IMR-90 (cell line): ENCODE results near the gene MRPL43. TPM values are rescaled to one million over a fixed set of nuclear protein-coding genes. Genes with fewer than 3 reads are reported as not detected.

ENCODE experiments used
- ATAC-seq: fragments of 200-7000 bp; cut with Tn5 transposase; 2 replicates; pipeline ENCODE4 v1.9.1; 2020; ENCODE audit warnings: low read depth, mild to moderate bottlenecking, moderate library complexity
- BruUV-seq: library from RNA; stranded (reverse); fragments of 400-500 nt; replicated peaks from 2 replicates; lab custom pipeline; 2021; lab: Mats Ljungman, UMichigan
- CTCF ChIA-PET: fragments of 300-600 bp; formaldehyde crosslinking; extraction: SDS; loops from one replicate; lab custom pipeline; 2021; ENCODE audit warnings: antibody characterized with exemption; lab: Yijun Ruan, JAX
- POLR2A ChIA-PET: fragments of 300-600 bp; sonication (Branson Sonifier 250); formaldehyde crosslinking; loops from one replicate; lab custom pipeline; 2022; ENCODE audit warnings: antibody characterized with exemption; ENCODE audit not compliant: unreplicated experiment; lab: Charles Lee
- DNase-seq: peaks from one replicate; pipeline ENCODE4 v3.0.0; 2013
- H2AFZ ChIP-seq: replicated peaks from 2 replicates; pipeline ENCODE3; 2013; ENCODE audit warnings: low read length, mild to moderate bottlenecking; ENCODE audit not compliant: poor library complexity
- H2AK5ac ChIP-seq: 2 replicates; pipeline ENCODE4 v1.6.1; 2013; ENCODE audit warnings: low read depth, low read length, inconsistent platforms
- H2AK9ac ChIP-seq: replicated peaks from 2 replicates; pipeline ENCODE3; 2013; ENCODE audit warnings: mild to moderate bottlenecking, low read depth, low read length, moderate library complexity; ENCODE audit not compliant: poor library complexity
- H2BK120ac ChIP-seq: 2 replicates; pipeline ENCODE4 v1.6.1; 2013; ENCODE audit warnings: low read depth, low read length, inconsistent platforms
- H2BK15ac ChIP-seq: 3 replicates; pipeline ENCODE4 v1.6.1; 2013; ENCODE audit warnings: low read depth, low read length, inconsistent platforms
- H2BK20ac ChIP-seq: 2 replicates; pipeline ENCODE4 v1.6.1; 2013; ENCODE audit warnings: low read depth, mild to moderate bottlenecking, inconsistent platforms, low read length, moderate library complexity
- H2BK5ac ChIP-seq: 2 replicates; pipeline ENCODE4 v1.6.1; 2013; ENCODE audit warnings: mild to moderate bottlenecking, low read depth, low read length, inconsistent platforms; ENCODE audit not compliant: poor library complexity, severe bottlenecking
- H3K14ac ChIP-seq: replicated peaks from 2 replicates; pipeline ENCODE4 v1.6.1; 2013; ENCODE audit warnings: low read depth, low read length, inconsistent platforms
- H3K18ac ChIP-seq: 2 replicates; pipeline ENCODE4 v1.6.1; 2013; ENCODE audit warnings: low read depth, low read length, control low read depth
- H3K23ac ChIP-seq: 2 replicates; pipeline ENCODE4 v1.6.1; 2013; ENCODE audit warnings: low read depth, low read length, inconsistent platforms
- H3K27ac ChIP-seq: 2 replicates; pipeline ENCODE4 v1.5.1; 2013; ENCODE audit warnings: mild to moderate bottlenecking, control low read depth, low read length; ENCODE audit not compliant: insufficient read depth
- H3K27me3 ChIP-seq: 2 replicates; pipeline ENCODE4 v1.6.1; 2013; ENCODE audit warnings: low read length; ENCODE audit not compliant: control insufficient read depth, insufficient read depth
- H3K36me3 ChIP-seq: 2 replicates; pipeline ENCODE4 v1.6.1; 2013; ENCODE audit warnings: low read length, mixed read lengths; ENCODE audit not compliant: control insufficient read depth, insufficient read depth
- H3K4ac ChIP-seq: 2 replicates; pipeline ENCODE4 v1.6.1; 2013; ENCODE audit warnings: low read depth, low read length, inconsistent platforms
- H3K4me1 ChIP-seq: 2 replicates; pipeline ENCODE4 v1.6.1; 2013; ENCODE audit warnings: low read length, mixed read lengths; ENCODE audit not compliant: control insufficient read depth, insufficient read depth
- H3K4me2 ChIP-seq: 2 replicates; pipeline ENCODE4 v1.6.1; 2013; ENCODE audit warnings: low read depth, mild to moderate bottlenecking, control low read depth, low read length, moderate library complexity
- H3K4me3 ChIP-seq: 2 replicates; pipeline ENCODE4 v1.5.1; 2013; ENCODE audit warnings: low read depth, mild to moderate bottlenecking, control low read depth, low read length, moderate library complexity; ENCODE audit not compliant: insufficient read depth
- H3K56ac ChIP-seq: 2 replicates; pipeline ENCODE4 v1.6.1; 2013; ENCODE audit warnings: low read length, inconsistent platforms; ENCODE audit not compliant: insufficient read depth; ENCODE audit errors: extremely low read depth
- H3K79me1 ChIP-seq, 2 experiments: 2 replicates each; pipeline ENCODE4 v1.6.1; 2013; ENCODE audit warnings: low read length in 2 of 2, inconsistent platforms in 1 of 2, low read depth in 1 of 2
- H3K9ac ChIP-seq: 2 replicates; pipeline ENCODE4 v1.6.1; 2013; ENCODE audit warnings: low read depth, low read length, control low read depth
- H3K9me1 ChIP-seq: 2 replicates; pipeline ENCODE4 v1.6.1; 2013; ENCODE audit warnings: low read length, inconsistent platforms; ENCODE audit not compliant: insufficient read depth
- H3K9me3 ChIP-seq: 2 replicates; pipeline ENCODE4 v1.6.1; 2013; ENCODE audit warnings: low read length; ENCODE audit not compliant: control insufficient read depth, insufficient read depth
- H4K20me1 ChIP-seq: 2 replicates; pipeline ENCODE4 v1.6.1; 2013; ENCODE audit warnings: low read length, inconsistent platforms; ENCODE audit not compliant: insufficient read depth
- H4K5ac ChIP-seq: 2 replicates; pipeline ENCODE4 v1.6.1; 2013; ENCODE audit warnings: mild to moderate bottlenecking, low read depth, low read length, control low read depth
- H4K8ac ChIP-seq, 2 experiments: 2 replicates each; pipeline ENCODE4 v1.6.1; 2013; ENCODE audit warnings: low read depth in 2 of 2, low read length in 2 of 2, control low read depth in 1 of 2, inconsistent platforms in 1 of 2
- H4K91ac ChIP-seq: 2 replicates; pipeline ENCODE4 v1.6.1; 2013; ENCODE audit warnings: low read depth, low read length, inconsistent platforms; ENCODE audit not compliant: insufficient read depth
- BHLHE40 ChIP-seq: fragments of 150-350 bp; IDR thresholded peaks from 2 replicates; pipeline ENCODE4 v1.6.1; 2016; ENCODE audit warnings: mild to moderate bottlenecking, low read depth, low read length
- CEBPB ChIP-seq: IDR thresholded peaks from 2 replicates; pipeline ENCODE4 v1.6.1; 2012; ENCODE audit warnings: low read depth, low read length, improper control_type of control experiment
- CHD1 ChIP-seq: IDR thresholded peaks from 2 replicates; pipeline ENCODE4 v1.6.1; 2012; ENCODE audit warnings: low read depth, low read length, improper control_type of control experiment
- ELK1 ChIP-seq: fragments of 150-350 bp; IDR thresholded peaks from 2 replicates; pipeline ENCODE4 v1.6.1; 2016; ENCODE audit warnings: low read depth, mild to moderate bottlenecking, low read length, moderate library complexity, borderline replicate concordance
- NFE2L2 ChIP-seq: fragments of 150-350 bp; IDR thresholded peaks from 2 replicates; pipeline ENCODE4 v1.6.1; 2016; ENCODE audit warnings: low read depth, mild to moderate bottlenecking, low read length
- POLR2A ChIP-seq: IDR thresholded peaks from 2 replicates; pipeline ENCODE4 v1.6.1; 2012; ENCODE audit warnings: mild to moderate bottlenecking, low read depth, low read length
- SMC3 ChIP-seq: fragments of 150-350 bp; IDR thresholded peaks from 2 replicates; pipeline ENCODE4 v1.6.1; 2016; ENCODE audit warnings: low read depth, mild to moderate bottlenecking, antibody characterized with exemption, low read length, moderate library complexity
- USF2 ChIP-seq: fragments of 150-350 bp; IDR thresholded peaks from 2 replicates; pipeline ENCODE4 v1.6.1; 2017; ENCODE audit warnings: mild to moderate bottlenecking, antibody characterized with exemption, low read length, low read depth
- WGBS, 2 experiments: methylation state at CpG; one replicate each; pipeline versions ENCODE4 v1.1.5 to v1.1.7; 2013; ENCODE audit warnings: missing lambda C conversion rate in 2 of 2; ENCODE audit not compliant: insufficient read length in 1 of 2; ENCODE audit errors: extremely low coverage in 2 of 2; 5-methylcytosine and 5-hydroxymethylcytosine counted together
- dilution Hi-C: fragments of 300-500 bp; cut with HindIII; formaldehyde crosslinking; loops from one replicate; pipeline ENCODE4 v1.14.3; 2018; ENCODE audit warnings: low sequenced_read_pairs; ENCODE audit not compliant: unreplicated experiment
- in situ Hi-C: fragments of 300-500 bp; cut with MboI; formaldehyde crosslinking; loops from 3 replicates; pipeline ENCODE4 v1.14.3; 2019; ENCODE audit warnings: low sequenced_read_pairs, inconsistent platforms, mixed read lengths
- intact Hi-C: fragments of 100-400 bp; cut with micrococcal nuclease; formaldehyde crosslinking; loops from 2 replicates; pipeline ENCODE4 v1.10.0; 2022
- polyA plus RNA-seq, 3 experiments: library from polyadenylated mRNA; depleted of rRNA; stranded (reverse); fragments of >200 nt; gene quantifications; 2 replicates each; pipeline ENCODE4 v1.2.3, GENCODE V29; 2012; ENCODE audit warnings: low replicate concordance in 1 of 3
- total RNA-seq: library from RNA; depleted of rRNA; stranded (reverse); fragments of >200 nt; gene quantifications from 2 replicates; pipeline ENCODE4 v1.2.3, GENCODE V29; 2012

The MRPL43 gene
- total and polyA plus RNA-seq, 2 of the 4 experiments (the other 2 are of a cell fraction), result 61.3 to 142 TPM

- Histone ChIP-seq H3K4me2 (peak overlapping the region; percentile 35), H3K23ac (peak overlapping the region; percentile 33), H3K27me3 (no peaks in the 10 kb centered on the region), H4K91ac (peak overlapping the region; percentile 77), H2AK9ac (peak overlapping the region; percentile 76), H3K18ac (peak overlapping the region; percentile 87), H3K9me3 (no peaks in the 10 kb centered on the region), H4K20me1 (peaks cover 46% of the 10 kb centered on the region), H4K5ac (peak overlapping the region; percentile 69), H2BK15ac (peak overlapping the region; percentile 4; the same call in 1 of the 3 replicates), H3K56ac (peak overlapping the region; percentile 28; the same call in 1 of the 2 replicates), H3K36me3 (peaks cover 37% of the 10 kb centered on the region), H3K14ac (peak overlapping the region; percentile 84), H3K9ac (peak overlapping the region; percentile 21; the same call in 1 of the 2 replicates), H4K8ac (peak overlapping the region in 1 of 2 experiments; percentile 71; a peak in 1 of 4 replicates), H2AFZ (peak overlapping the region; percentile 34), H3K79me1 (peaks cover 18 to 54% of the 10 kb centered on the region in 2 experiments; a peak in 3 of 4 replicates), H3K9me1 (peaks cover 20% of the 10 kb centered on the region), H3K4me3 (no peak overlapping the region), H3K4me1 (peaks cover 30% of the 10 kb centered on the region), H2BK120ac (peak overlapping the region; percentile 36), H2AK5ac (peak overlapping the region; percentile 98), H3K4ac (peak overlapping the region; percentile 65), H2BK5ac (peak overlapping the region; percentile 79), H2BK20ac (peak overlapping the region; percentile 60), H3K27ac (peak overlapping the region; percentile 73)
- TF ChIP-seq SMC3 (no peak), CEBPB (no peak), USF2 (0 out of 2 replicates have a peak, but pooled peaks have one; percentile 5), BHLHE40 (no peak), NFE2L2 (no peak), CHD1 (no peak), ELK1 (no peak), POLR2A (no peak)
- 47% methylated on average over 4 of the region's 13 CpGs; no CpG with 5 or more reads in 1 of the 2 experiments for WGBS, 2 experiments
- BruUV-seq, result no TSS peak
- intact Hi-C loops (no loop called here), in situ Hi-C loops (no loop called here), dilution Hi-C loops (no loop called here)
- ChIA-PET POLR2A (interaction anchor here (0.6 to 1.0 kb wide), 2 partner anchors 9 to 1115 kb away, joined by 4 to 5 read pairs; partner anchors contain the start of gene LZTS2), CTCF (interaction anchor here (0.6 to 1.5 kb wide), 4 partner anchors 10 to 84 kb away, joined by 4 to 5 read pairs (median 4); partner anchors contain the start of genes PDZD7 and SFXN3)
- peak; percentile 2; the same call in 1 of the 2 replicates for ATAC-seq
- no peak for DNase-seq
Observed at GRCh38 chr10:101007915-101008822, 20.9 kb upstream of the MRPL43 start.
